Neural cell (in vitro differentiated cells): ENCODE data around the gene GOLGA6L10.

ENCODE experiments used
- EP300 ChIP-seq: fragments of 450-650 bp; conservative IDR thresholded peaks from 2 replicates; pipeline ENCODE4 v1.6.1; 2014; ENCODE audit warnings: antibody characterized with exemption, mild to moderate bottlenecking, moderate library complexity; ENCODE audit not compliant: poor library complexity, severe bottlenecking
- EZH2 ChIP-seq: fragments of 200-600, 300-800 bp; shearing (Covaris generic), sonication (generic); IDR thresholded peaks from 2 replicates; pipeline ENCODE4 v1.6.1; 2014; ENCODE audit warnings: antibody characterized with exemption, low read length, borderline replicate concordance, mild to moderate bottlenecking; ENCODE audit not compliant: insufficient read depth, poor library complexity, severe bottlenecking
- MXI1 ChIP-seq: fragments of 450-650 bp; conservative IDR thresholded peaks from 2 replicates; pipeline ENCODE4 v1.6.1; 2014; ENCODE audit warnings: antibody characterized with exemption, mild to moderate bottlenecking; ENCODE audit not compliant: poor library complexity, severe bottlenecking
- POLR2AphosphoS5 ChIP-seq: IDR thresholded peaks from 2 replicates; pipeline ENCODE4 v1.6.1; 2012
- RAD21 ChIP-seq: fragments of 450-650 bp; conservative IDR thresholded peaks from 2 replicates; pipeline ENCODE4 v1.6.1; 2014; ENCODE audit warnings: antibody characterized with exemption, mild to moderate bottlenecking, moderate library complexity
- SMC3 ChIP-seq: fragments of 450-650 bp; conservative IDR thresholded peaks from 2 replicates; pipeline ENCODE4 v1.6.1; 2014; ENCODE audit warnings: antibody characterized with exemption, mild to moderate bottlenecking, moderate library complexity; ENCODE audit not compliant: poor library complexity
- TAF1 ChIP-seq: IDR thresholded peaks from 2 replicates; pipeline ENCODE4 v1.6.1; 2012; ENCODE audit warnings: low read depth
- TF ChIP-seq, protein P1 (sequence below): fragments of 450-650 bp; IDR thresholded peaks from 2 replicates; pipeline ENCODE4 v1.5.1; 2014; ENCODE audit warnings: antibody characterized with exemption, mild to moderate bottlenecking, moderate library complexity; ENCODE audit not compliant: poor library complexity, severe bottlenecking
- TF ChIP-seq, protein P2 (sequence below): IDR thresholded peaks from 2 replicates; pipeline ENCODE4 v1.6.1; 2012; ENCODE audit warnings: borderline replicate concordance

DNA sequence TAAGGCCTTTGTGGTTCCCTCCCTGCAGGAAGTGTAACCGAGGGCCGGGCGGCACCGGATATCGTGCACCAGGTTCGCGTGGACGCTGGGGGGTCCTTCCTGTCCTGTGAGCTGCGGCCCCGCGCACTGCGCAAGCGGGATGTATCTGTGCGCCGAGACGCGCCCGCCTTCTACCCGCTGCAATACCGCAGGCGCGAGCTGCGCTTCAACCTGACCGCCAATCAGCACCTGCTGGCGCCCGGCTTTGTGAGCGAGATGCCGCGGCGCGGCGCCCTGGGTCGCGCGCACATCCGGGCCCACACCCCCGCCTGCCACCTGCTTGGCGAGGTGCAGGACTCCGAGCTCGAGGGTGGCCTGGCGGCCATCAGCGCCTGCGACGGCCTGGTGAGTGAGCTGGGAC is 50.8 kb downstream of the GOLGA6L10 start:
- no peak for TF ChIP-seq SMC3
- TF ChIP-seq, protein P1, sequence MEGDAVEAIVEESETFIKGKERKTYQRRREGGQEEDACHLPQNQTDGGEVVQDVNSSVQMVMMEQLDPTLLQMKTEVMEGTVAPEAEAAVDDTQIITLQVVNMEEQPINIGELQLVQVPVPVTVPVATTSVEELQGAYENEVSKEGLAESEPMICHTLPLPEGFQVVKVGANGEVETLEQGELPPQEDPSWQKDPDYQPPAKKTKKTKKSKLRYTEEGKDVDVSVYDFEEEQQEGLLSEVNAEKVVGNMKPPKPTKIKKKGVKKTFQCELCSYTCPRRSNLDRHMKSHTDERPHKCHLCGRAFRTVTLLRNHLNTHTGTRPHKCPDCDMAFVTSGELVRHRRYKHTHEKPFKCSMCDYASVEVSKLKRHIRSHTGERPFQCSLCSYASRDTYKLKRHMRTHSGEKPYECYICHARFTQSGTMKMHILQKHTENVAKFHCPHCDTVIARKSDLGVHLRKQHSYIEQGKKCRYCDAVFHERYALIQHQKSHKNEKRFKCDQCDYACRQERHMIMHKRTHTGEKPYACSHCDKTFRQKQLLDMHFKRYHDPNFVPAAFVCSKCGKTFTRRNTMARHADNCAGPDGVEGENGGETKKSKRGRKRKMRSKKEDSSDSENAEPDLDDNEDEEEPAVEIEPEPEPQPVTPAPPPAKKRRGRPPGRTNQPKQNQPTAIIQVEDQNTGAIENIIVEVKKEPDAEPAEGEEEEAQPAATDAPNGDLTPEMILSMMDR = no peak
- TF ChIP-seq TAF1 = no peak
- TF ChIP-seq POLR2AphosphoS5 = no peak
- TF ChIP-seq MXI1 = no peak
- TF ChIP-seq EP300 = no peak
- TF ChIP-seq, protein P2, sequence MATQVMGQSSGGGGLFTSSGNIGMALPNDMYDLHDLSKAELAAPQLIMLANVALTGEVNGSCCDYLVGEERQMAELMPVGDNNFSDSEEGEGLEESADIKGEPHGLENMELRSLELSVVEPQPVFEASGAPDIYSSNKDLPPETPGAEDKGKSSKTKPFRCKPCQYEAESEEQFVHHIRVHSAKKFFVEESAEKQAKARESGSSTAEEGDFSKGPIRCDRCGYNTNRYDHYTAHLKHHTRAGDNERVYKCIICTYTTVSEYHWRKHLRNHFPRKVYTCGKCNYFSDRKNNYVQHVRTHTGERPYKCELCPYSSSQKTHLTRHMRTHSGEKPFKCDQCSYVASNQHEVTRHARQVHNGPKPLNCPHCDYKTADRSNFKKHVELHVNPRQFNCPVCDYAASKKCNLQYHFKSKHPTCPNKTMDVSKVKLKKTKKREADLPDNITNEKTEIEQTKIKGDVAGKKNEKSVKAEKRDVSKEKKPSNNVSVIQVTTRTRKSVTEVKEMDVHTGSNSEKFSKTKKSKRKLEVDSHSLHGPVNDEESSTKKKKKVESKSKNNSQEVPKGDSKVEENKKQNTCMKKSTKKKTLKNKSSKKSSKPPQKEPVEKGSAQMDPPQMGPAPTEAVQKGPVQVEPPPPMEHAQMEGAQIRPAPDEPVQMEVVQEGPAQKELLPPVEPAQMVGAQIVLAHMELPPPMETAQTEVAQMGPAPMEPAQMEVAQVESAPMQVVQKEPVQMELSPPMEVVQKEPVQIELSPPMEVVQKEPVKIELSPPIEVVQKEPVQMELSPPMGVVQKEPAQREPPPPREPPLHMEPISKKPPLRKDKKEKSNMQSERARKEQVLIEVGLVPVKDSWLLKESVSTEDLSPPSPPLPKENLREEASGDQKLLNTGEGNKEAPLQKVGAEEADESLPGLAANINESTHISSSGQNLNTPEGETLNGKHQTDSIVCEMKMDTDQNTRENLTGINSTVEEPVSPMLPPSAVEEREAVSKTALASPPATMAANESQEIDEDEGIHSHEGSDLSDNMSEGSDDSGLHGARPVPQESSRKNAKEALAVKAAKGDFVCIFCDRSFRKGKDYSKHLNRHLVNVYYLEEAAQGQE = no peak
- no peak for TF ChIP-seq EZH2
- TF ChIP-seq RAD21 = no peak
